ENCODE measurements around the gene PROSER3.
"Not testable (repeated sequence)": the region's sequence is repeated elsewhere in the genome, so short reads cannot be mapped to it uniquely, and the experiment has no call there.

The PROSER3 gene

GRCh38 chr19:35795564-35795963 lies 37.6 kb downstream of the PROSER3 start:
- DNase-seq = not testable (repeated sequence)

DNA sequence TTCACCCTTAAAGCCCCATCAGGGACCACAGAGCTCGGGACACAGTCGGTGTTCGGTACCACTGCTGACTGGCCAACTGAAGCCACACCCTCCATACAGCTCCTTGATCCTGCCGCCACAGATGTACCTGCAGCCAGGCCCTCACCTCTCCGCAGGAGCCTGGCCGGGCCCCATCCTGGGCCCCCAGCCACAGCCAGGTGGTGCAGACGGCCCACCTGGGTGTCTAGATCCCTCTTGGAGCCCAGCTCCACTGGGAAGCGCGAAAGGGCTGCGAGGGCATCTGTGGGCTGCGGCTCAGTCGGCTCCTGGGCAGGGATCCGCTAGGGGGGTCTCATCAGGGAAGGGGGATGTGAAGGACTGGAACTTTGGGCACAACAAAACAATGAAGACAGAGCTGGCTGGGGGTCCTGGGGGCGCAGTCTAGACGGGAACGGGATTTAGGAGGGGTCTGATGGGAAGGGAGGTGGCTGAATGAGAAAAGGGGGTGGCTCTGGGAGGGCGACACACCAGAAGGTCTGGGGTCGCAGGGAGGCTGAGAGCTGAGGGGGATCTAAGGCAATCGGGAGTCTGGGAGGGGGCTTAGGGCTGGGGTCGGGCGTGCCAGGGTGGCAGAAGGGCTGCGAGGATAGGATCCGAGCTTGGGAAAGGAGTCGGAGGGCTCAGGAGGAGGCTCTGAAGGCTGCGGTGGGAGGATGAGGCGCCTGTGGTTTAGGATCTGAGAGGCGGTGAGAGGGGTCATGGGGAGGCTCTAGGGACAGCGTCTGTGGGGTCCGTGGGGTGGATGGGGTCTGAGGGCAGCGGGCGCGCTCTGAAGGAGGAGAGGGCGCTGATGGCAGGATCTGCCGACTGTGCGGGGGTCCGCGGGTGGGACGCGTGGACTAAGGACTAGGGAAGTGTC lies 38.9 kb downstream of the PROSER3 start:
- no peak for DNase-seq

- DNase-seq = no peak
Observed at GRCh38 chr19:35797663-35798062, 39.7 kb downstream of the PROSER3 start.

DNA sequence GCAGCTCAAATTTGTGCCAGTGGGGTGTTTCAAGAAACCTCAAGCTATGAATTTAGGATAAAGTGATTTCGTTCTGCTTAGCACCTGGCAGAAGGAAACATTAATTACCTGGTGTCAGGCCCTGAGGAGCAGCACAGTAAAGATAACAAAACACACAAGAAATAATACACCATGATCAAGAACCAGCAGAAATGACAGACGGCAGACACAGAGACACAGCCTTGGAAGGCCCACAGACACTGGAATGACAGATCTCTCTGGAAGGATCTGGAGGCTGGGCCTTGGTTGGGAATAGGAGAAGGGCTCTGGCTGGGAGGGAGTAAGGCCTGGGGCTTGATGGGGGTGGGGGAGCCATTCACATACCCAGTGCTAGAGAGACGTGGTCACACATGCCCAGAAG lies 43.9 kb downstream of the PROSER3 start:
- DNase-seq = no peak

DNA sequence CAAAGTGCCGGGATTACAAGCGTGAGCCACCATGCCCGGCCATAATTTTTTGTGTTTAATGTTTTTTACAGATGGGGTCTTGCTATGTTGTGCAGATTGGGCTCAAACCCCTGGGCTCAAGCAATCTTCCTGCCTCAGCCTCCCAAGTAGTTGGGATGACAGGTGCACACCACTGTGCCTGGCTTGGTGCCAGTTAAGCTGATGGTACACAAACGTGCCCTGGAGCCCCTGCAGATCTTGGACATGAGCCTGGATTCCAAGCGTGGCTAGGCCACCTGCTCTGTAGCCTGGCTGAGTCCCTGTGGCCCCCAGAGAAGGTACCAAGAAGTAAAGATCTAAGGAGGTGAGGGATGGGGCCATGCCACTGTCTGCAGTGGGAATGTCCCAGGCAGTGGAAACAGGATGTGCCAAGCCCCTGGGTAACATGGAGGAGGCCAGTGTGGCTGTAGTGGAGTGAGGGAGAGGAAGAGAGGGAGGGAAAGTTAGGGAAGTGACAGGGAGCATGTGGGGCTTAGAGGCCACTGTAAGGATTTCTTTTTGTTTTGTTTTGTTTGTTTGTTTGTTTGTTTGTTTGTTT lies 47.6 kb downstream of the PROSER3 start:
- no peak for DNase-seq

DNA sequence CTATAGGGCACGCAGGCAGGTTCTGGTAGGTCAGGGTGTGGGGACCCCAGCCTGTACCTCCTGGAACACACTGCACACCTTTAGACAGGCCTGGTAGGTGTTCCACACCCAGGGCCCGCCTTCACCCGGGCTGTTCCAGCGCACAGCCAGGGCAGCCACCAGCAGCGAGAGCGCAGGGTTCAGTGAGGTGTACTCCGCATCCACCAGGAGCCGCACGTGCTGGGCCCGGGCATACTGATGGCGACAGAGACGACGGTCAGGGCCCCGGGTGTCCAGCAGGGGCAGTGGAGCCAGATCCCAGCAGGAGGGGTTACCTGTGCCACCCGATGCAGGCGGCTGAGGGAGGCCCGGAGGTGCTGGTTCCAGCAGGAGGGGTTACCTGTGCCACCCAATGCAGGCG lies 48.6 kb downstream of the PROSER3 start:
- DNase-seq = no peak

DNA sequence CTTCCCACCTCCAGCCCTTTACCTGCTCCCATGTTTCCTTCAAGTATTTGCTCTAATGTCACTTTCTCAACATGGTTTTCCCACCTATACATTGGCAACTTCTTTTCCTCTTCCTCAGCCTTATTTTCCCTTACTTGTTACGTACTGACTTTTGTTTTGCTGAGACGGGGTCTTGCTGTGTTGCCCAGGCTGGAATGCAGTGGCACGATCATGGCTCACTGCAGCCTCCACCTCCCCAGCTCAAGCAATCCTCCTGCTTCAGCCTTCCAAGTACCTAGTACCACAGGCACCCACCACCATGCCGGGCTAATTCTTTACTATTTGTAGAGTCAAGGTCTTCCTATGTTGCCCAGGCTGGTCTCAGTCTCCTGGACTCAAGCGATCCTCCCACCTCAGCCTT lies 49.7 kb downstream of the PROSER3 start:
- no peak for DNase-seq

GRCh38 chr19:35811317-35812219 lies 53.6 kb downstream of the PROSER3 start:
- no peak for DNase-seq

DNA sequence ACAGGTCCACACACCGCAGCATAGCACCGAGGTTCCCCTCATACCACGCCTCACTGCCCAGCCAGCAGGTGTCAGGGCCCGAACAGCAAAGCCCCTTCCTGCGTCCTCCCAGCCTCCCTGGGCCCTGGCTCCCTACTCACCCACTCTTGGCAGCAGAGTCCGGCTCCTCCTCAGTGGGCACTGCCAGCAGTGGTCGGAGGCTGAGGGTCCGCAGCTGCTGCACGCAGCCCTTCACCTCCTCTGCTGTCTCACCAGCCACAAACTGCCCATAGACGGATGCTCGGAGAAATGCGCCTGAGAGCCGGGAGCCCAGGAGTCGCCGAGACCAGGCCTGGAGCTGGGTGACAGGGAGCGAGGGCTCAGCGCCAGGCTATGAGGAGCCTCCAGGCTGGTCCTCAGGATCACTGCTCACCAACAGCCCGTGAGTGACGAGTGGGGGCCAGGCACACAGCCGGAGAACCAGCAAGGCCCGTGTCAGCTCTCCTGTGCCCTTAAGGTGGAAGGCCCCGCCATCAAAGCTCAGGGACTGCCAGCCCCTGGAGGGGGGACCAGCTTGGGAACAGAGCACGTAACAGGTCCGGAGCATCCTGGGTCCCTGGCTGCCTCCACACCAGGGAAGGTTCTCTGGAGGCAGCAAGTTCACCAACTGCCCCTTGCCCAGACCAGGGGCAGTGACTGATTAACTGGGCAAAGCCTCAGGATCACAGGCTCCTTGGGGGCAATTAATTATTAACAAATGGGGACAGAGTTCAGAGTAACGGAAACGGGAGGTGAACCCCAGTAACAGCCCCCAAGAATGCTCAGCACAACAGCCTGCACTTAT lies 54.5 kb downstream of the PROSER3 start, which contains the start of gene PRODH2:
Gene PRODH2 (minus strand): TSS at position 626 of the 823 bp plus-strand sequence. CDS start 40 bp downstream, at position 586.
- no peak for DNase-seq

DNA sequence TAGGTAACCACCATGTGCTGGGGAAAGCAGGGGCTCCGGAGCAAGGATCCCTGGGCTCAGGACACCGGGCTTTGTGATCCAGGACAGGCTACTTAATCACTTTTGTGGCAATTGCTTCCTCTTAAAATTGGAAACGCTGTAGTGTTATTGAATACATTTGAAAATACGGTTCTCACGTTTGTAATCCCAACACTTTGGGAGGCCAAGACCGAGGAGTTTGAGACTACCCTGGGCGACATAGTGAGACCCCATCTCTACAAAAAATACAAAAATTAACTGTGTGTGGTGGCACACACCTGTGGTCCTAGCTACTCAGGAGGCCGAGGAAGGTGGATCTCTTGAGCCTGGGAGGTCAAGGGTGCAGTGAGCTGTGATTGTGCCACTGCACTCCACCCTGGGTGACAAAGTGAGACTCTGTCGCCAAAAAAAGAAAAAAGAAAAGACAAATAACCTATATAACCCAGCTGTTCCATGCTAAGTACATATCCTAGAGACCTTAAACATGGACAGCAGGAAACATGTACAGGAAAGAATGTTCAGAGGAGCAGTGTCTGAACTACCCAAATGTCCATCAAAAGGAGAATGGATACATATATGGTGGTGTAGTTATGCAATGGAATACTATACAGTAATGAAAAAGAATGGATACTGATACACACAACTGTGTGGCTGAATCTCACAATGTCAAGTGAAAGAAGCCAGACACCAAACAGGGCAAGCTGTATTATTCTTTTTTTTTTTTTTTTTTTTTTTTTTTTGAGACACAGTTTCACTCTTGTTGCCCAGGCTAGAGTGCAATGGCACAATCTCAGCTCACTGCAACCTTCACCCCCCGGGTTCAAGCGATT lies 55.3 kb downstream of the PROSER3 start:
- no peak for DNase-seq

DNA sequence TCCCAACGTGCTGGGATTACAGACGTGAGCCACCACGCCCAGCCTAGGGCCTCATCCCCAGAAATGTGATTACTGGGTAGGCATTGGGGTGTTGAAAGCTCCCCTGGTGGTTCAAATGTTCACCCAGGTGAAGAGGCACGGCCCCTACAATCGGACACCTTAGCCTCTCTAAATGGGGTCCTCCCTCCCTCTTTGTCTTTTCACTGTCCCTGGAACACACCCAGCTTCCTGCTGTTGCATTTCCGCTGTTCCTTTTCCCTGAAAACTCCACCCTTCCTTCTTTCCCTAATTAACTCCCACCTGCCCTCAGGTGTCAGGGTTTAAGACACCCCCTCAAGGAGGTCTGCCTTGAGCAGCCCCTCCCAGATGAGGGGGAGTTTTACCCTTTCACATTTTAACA lies 58.3 kb downstream of the PROSER3 start:
- no peak for DNase-seq

GRCh38 chr19:35816846-35817245 lies 58.9 kb downstream of the PROSER3 start:
- DNase-seq = no peak

DNA sequence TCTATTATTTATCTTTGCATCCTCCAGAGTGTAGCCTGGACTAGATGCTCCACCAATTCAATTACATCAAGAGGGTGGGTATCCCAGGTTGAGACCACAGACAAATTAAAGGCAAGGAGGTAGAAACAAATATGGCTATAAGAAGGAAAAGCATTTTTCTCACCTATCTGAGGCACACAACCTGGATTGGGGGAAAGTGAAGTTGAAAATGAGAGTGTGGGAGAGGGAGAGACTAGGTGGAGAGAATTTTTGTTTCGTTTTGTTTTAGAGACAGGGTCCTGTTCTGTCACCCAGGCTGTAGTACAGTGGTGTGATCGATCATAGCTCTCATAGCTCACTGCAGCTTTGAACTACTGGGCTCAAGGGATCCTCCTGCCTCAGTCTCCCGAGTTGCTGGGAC lies 60.5 kb downstream of the PROSER3 start:
- DNase-seq = no peak
